Stimulated activated CD4-positive, alpha-beta T cell treated with anti-CD3 and anti-CD28 coated beads, Interleukin-2, amount 100 ng/mL, for 48 hours (primary cell): ENCODE results near the gene CFHR4.
"Not testable (repeated sequence)": the region's sequence is repeated elsewhere in the genome, so short reads cannot be mapped to it uniquely, and the experiment has no call there.

ENCODE experiments used
- DNase-seq, 2 donors: peaks; one replicate each; pipeline ENCODE4 v3.0.0-alpha.2; 2020

CFHR4 gene

GRCh38 chr1:196943568-196943967, 55.7 kb downstream of the CFHR4 start, which contains the start of gene CFHR2:
CFHR2 (plus strand) TSS chr1:196943738; CDS start chr1:196943881, 143 bp downstream.
- DNase-seq: not testable (repeated sequence)

GRCh38 chr1:196951711-196952394, 64.0 kb downstream of the CFHR4 start:
- no peak for DNase-seq

- no peak for DNase-seq
Measured at GRCh38 chr1:196954778-196955177, 66.9 kb downstream of the CFHR4 start.

GRCh38 chr1:196955926-196956325, 68.1 kb downstream of the CFHR4 start:
- no peak for DNase-seq

GRCh38 chr1:196960854-196961253, 73.0 kb downstream of the CFHR4 start:
- no peak for DNase-seq
